GM12875 (cell line): ENCODE results near the gene TMPRSS11A.

Source experiments
- H3K4me3 ChIP-seq: one replicate; pipeline ENCODE4 v1.5.1; 2011; ENCODE audit warnings: low read depth, low read length, control low read depth
- TF ChIP-seq, protein P1 (sequence below): IDR thresholded peaks from 2 replicates; pipeline ENCODE4 v1.5.1; 2011; ENCODE audit warnings: low read depth, mild to moderate bottlenecking, control low read depth, inconsistent platforms, low read length, moderate library complexity, borderline replicate concordance; ENCODE audit not compliant: insufficient read depth

TMPRSS11A gene

DNA sequence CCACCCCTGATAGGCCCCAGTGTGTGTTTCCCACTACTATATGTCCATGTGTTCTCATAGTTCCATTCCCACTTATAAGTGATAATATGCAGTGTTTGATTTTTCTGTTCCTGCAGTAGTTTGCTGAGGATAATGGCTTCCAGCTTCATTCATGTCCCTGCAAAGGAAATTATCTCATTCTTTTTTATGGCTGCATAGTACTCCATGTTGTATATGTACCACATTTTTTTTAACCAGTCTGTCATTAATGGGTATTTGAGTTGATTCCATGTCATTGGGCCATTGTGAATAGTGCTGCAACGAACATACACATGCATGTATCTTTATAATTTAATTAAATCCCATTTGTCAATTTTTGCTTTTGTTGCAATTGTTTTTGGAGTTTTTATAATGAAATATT lies 10.3 kb upstream of the TMPRSS11A start:
- no peak overlapping the region for H3K4me3 ChIP-seq
- TF ChIP-seq, protein P1, sequence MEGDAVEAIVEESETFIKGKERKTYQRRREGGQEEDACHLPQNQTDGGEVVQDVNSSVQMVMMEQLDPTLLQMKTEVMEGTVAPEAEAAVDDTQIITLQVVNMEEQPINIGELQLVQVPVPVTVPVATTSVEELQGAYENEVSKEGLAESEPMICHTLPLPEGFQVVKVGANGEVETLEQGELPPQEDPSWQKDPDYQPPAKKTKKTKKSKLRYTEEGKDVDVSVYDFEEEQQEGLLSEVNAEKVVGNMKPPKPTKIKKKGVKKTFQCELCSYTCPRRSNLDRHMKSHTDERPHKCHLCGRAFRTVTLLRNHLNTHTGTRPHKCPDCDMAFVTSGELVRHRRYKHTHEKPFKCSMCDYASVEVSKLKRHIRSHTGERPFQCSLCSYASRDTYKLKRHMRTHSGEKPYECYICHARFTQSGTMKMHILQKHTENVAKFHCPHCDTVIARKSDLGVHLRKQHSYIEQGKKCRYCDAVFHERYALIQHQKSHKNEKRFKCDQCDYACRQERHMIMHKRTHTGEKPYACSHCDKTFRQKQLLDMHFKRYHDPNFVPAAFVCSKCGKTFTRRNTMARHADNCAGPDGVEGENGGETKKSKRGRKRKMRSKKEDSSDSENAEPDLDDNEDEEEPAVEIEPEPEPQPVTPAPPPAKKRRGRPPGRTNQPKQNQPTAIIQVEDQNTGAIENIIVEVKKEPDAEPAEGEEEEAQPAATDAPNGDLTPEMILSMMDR: no peak

DNA sequence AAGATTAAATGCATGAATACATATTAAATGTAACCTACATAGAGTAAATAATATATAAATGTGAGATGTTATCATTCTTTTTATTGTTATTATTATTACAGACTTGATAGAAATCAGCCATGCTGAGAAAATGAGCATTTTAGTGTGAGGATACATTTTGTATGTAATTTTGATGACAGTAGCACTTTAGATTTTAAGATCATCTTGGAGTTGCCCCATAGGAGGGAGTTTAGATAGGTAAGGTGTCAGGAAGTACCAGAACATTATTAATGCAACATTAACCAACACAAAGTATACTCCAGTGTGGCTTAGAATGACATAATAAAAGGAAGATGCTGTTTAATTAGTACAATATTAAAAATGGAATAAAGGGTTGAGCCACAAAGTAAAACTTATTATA lies 8.4 kb downstream of the TMPRSS11A start:
- H3K4me3 ChIP-seq: no peak overlapping the region
- TF ChIP-seq, protein P1: no peak

DNA sequence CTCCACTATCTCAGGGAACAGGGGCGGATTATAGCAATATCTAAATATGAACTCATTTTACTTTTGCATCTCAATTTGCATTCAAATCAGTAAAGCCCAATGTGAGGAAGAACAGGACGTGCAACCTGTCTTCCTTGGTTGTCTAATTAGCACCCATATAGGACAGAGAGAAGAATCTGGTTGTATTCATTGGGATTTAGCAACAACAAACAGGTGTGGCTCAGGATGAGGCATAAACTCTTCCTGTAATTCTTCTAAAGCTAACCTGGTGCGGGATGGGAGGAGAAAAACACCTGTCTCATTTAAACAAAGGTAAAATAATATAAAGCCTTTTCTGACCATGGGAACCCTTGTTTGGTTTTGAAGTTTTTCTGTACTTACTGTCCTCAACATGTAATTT lies 22.2 kb downstream of the TMPRSS11A start:
- TF ChIP-seq, protein P1: no peak

DNA sequence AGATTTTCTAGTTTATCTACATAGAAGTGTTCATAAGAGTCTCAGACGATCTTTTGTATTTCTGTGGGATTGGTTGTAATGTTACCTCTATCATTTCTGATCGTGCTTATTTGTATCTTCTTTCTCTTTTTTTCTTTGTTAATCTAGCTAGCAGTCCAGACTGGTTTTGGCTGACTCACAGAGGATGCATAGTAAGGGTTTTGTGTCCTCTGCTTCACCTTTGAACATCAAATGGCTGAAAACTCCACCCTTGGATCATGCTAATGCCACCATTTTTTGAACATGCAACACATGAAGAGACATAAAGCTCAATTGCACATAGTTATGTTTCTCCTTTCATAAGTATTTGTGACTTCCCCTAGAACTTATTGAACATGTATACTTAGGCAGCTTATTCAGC lies 22.8 kb downstream of the TMPRSS11A start:
- TF ChIP-seq, protein P1: no peak
- no peak overlapping the region for H3K4me3 ChIP-seq

More for the DNA sequence above, 22.2 kb downstream of the TMPRSS11A start:
- H3K4me3 ChIP-seq: no peak overlapping the region

DNA sequence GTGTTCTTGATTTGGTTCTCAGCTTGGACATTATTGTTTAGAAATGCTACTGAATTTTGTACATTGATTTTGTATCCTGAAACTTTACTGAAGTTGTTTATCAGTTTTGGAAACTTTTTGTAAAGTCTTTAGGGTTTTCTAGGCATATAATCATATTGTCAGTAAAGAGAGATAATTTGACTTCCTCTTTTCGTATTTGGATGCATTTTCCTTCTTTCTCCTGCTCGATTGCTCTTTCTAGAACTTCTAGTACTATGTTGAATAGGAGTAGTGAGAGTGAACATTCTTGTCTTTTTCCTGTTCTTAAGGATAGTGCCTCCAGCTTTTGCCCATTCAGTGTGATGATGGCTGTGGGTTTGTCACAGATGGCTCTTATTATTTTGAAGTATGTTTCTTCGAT lies 24.1 kb downstream of the TMPRSS11A start:
- H3K4me3 ChIP-seq: no peak overlapping the region
- TF ChIP-seq, protein P1: no peak

DNA sequence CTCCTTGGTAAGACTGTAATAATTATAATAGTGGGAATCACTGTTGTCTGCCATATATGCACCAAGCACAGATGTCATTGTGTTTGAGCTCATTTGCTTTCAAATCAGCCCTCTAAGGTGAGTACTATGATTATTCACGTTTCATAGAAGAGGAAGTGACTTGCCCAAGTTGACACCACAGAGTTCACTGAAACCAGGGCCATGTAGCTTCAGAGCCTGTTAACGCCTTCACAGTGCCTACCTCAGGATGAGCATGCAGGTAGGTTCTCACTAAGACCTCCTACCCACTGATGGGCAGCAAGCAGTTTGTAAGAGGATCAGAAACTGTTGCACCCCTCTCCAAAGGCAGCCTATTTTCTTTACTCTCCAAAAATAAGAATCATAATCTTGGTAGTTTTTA lies 27.4 kb downstream of the TMPRSS11A start:
- TF ChIP-seq, protein P1: no peak
- no peak overlapping the region for H3K4me3 ChIP-seq

DNA sequence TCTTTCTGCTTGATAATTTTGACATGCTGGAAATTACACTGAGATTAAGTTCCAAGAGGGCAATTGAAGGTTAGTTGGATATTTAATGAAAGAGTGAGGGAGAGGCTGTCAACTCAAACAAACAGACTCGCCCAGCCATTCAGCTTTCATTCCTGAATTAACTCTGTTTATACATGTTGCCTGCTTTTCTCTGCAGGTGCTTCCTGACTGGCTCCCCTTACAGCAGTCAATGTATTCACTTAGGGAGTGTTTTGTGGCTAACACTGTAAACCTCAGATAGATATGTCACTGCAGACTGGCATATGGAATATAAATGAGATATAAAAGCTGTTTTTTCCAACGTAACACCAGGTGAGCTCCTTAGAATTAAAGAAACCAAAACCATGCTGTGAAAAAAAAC lies 28.7 kb downstream of the TMPRSS11A start:
- TF ChIP-seq, protein P1: no peak
- H3K4me3 ChIP-seq: no peak overlapping the region
